Measurements from ENCODE around the gene LDLRAD3. TPM values are rescaled to one million over a fixed set of nuclear protein-coding genes. Genes with fewer than 3 reads are reported as not detected.

The LDLRAD3 gene
- total RNA-seq, 1 donor: 3.1 TPM

DNA sequence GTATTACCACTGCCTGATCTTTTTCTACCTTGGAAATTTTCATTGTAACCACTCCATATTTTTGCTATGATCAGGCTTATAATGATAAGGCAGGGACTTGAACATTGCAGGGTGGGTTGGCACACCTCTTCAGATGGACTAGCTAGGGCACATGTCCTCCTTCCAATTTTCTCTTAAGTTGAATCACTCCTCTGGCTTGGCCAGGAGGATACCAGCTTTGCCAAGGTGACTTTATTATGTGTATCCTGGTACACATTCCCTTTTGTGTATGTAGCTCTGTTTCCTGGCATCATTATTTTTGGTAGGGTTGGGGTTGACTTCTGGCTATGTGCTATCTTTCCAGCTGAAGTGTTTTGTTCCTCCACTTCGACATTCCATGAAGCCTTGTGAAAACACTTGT, 8.5 kb upstream of the LDLRAD3 start:
- Histone ChIP-seq H3K4me1 (ENCODE audit: insufficient read depth, low read length) (peaks cover 34% of the 10 kb centered on the region), H3K27me3 (ENCODE audit: insufficient read depth, low read length) (no peaks in the 10 kb centered on the region), H3K9me3 (ENCODE audit: low read depth, low read length) (no peaks in the 10 kb centered on the region), H3K4me3 (ENCODE audit: low read length) (no peak overlapping the region)

- Histone ChIP-seq H3K9me3 (ENCODE audit: low read depth, low read length) (no peaks in the 10 kb centered on the region), H3K4me3 (ENCODE audit: low read length) (no peak overlapping the region), H3K4me1 (ENCODE audit: insufficient read depth, low read length) (peaks cover 25% of the 10 kb centered on the region), H3K27me3 (ENCODE audit: insufficient read depth, low read length) (peaks cover 6% of the 10 kb centered on the region)
These were observed 6.8 kb upstream of the LDLRAD3 start for GRCh38 chr11:35937111-35937510.

GRCh38 chr11:35937700-35938099, 6.2 kb upstream of the LDLRAD3 start:
- Histone ChIP-seq H3K27me3 (ENCODE audit: insufficient read depth, low read length) (peaks cover 9% of the 10 kb centered on the region), H3K9me3 (ENCODE audit: low read depth, low read length) (no peaks in the 10 kb centered on the region), H3K4me3 (ENCODE audit: low read length) (no peak overlapping the region), H3K4me1 (ENCODE audit: insufficient read depth, low read length) (peaks cover 20% of the 10 kb centered on the region)

GRCh38 chr11:35938231-35938630, 5.6 kb upstream of the LDLRAD3 start:
- H3K4me1 ChIP-seq (ENCODE audit: insufficient read depth, low read length): peaks cover 20% of the 10 kb centered on the region
- H3K9me3 ChIP-seq (ENCODE audit: low read depth, low read length): no peaks in the 10 kb centered on the region
- H3K27me3 ChIP-seq (ENCODE audit: insufficient read depth, low read length): peaks cover 15% of the 10 kb centered on the region
- no peak overlapping the region for H3K4me3 ChIP-seq (ENCODE audit: low read length)

DNA sequence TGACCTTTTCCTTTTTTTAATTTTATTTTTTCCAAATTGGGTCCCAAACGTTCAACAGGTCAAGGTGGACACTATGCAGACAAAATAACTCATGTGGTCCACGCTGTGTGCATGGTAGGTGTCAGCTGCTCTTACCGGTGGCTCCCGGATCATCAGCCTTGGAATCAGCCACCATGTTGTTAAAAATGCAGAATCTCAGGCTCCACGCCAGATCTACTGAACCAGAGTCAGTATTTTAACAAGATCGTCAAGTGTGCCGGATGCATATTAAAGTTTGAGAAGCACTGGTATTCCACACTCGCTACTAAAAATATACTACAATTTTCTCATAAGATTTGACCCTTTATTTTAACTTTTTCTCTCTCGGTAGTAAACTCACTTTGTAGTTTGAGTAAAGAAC, 553 bp upstream of the LDLRAD3 start:
- H3K4me3 ChIP-seq (ENCODE audit: low read length): peak overlapping the region; percentile 35
- peaks cover 19% of the 10 kb centered on the region for H3K27me3 ChIP-seq (ENCODE audit: insufficient read depth, low read length)
- H3K4me1 ChIP-seq (ENCODE audit: insufficient read depth, low read length): peaks cover 21% of the 10 kb centered on the region
- no peaks in the 10 kb centered on the region for H3K9me3 ChIP-seq (ENCODE audit: low read depth, low read length)

- Histone ChIP-seq H3K9me3 (ENCODE audit: low read depth, low read length) (no peaks in the 10 kb centered on the region), H3K4me1 (ENCODE audit: insufficient read depth, low read length) (peaks cover 21% of the 10 kb centered on the region), H3K4me3 (ENCODE audit: low read length) (peak overlapping the region; percentile 37), H3K27me3 (ENCODE audit: insufficient read depth, low read length) (peaks cover 19% of the 10 kb centered on the region)
These were observed 758 bp downstream of the LDLRAD3 start for GRCh38 chr11:35944503-35945136.

DNA sequence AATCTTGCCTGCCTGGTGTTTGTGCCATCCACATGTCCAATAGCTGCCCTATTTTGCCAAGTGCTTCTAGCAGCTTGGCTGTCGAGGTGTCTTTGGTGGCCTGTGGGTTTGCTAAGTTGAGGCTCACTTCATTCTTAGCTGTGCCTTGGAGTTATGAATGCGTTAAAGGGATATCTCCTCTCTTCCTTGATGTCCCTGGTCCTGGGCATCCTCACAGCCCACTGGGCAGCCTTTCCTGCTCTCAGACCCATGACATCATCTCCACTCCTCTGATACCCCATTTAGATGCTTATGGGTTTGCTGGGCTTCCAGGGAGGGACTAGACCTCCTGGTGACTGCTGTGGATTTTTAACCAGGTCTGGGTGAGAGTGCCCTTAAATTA, 1.3 kb downstream of the LDLRAD3 start:
- H3K4me3 ChIP-seq (ENCODE audit: low read length): no peak overlapping the region
- no peaks in the 10 kb centered on the region for H3K9me3 ChIP-seq (ENCODE audit: low read depth, low read length)
- peaks cover 21% of the 10 kb centered on the region for H3K4me1 ChIP-seq (ENCODE audit: insufficient read depth, low read length)
- H3K27me3 ChIP-seq (ENCODE audit: insufficient read depth, low read length): peaks cover 19% of the 10 kb centered on the region

- peaks cover 21% of the 10 kb centered on the region for H3K4me1 ChIP-seq (ENCODE audit: insufficient read depth, low read length)
- no peak overlapping the region for H3K4me3 ChIP-seq (ENCODE audit: low read length)
- no peaks in the 10 kb centered on the region for H3K9me3 ChIP-seq (ENCODE audit: low read depth, low read length)
- peaks cover 15% of the 10 kb centered on the region for H3K27me3 ChIP-seq (ENCODE audit: insufficient read depth, low read length)
These were observed 2.9 kb downstream of the LDLRAD3 start for GRCh38 chr11:35946766-35947165.

GRCh38 chr11:35947437-35947836, 3.6 kb downstream of the LDLRAD3 start:
- Histone ChIP-seq H3K4me1 (ENCODE audit: insufficient read depth, low read length) (peaks cover 21% of the 10 kb centered on the region), H3K9me3 (ENCODE audit: low read depth, low read length) (no peaks in the 10 kb centered on the region), H3K27me3 (ENCODE audit: insufficient read depth, low read length) (peaks cover 10% of the 10 kb centered on the region), H3K4me3 (ENCODE audit: low read length) (no peak overlapping the region)

DNA sequence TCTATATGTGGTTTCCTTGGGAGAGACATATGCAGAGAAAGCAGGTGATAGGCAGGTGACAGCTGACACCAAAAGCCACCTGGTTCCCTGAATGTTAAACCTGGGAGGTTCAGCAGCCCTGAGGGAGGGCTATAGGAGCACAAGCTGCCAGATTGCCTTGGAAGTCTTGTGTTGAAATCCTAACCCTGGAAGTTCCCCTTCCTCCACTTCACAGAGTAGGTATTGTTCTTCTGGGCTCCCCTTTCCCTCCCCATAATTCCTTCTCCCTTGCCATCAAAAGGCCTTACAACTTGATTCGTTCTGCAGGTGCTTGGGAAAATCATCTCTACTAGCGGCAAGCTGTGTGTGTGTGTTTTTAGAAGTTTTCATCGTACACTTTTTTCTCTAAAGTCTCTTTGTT, 5.4 kb downstream of the LDLRAD3 start:
- Histone ChIP-seq H3K27me3 (ENCODE audit: insufficient read depth, low read length) (no peaks in the 10 kb centered on the region), H3K4me1 (ENCODE audit: insufficient read depth, low read length) (peaks cover 13% of the 10 kb centered on the region), H3K4me3 (ENCODE audit: low read length) (no peak overlapping the region), H3K9me3 (ENCODE audit: low read depth, low read length) (no peaks in the 10 kb centered on the region)

GRCh38 chr11:35950082-35950481, 6.2 kb downstream of the LDLRAD3 start:
- peaks cover 5% of the 10 kb centered on the region for H3K4me1 ChIP-seq (ENCODE audit: insufficient read depth, low read length)
- H3K9me3 ChIP-seq (ENCODE audit: low read depth, low read length): no peaks in the 10 kb centered on the region
- H3K4me3 ChIP-seq (ENCODE audit: low read length): no peak overlapping the region
- no peaks in the 10 kb centered on the region for H3K27me3 ChIP-seq (ENCODE audit: insufficient read depth, low read length)

DNA sequence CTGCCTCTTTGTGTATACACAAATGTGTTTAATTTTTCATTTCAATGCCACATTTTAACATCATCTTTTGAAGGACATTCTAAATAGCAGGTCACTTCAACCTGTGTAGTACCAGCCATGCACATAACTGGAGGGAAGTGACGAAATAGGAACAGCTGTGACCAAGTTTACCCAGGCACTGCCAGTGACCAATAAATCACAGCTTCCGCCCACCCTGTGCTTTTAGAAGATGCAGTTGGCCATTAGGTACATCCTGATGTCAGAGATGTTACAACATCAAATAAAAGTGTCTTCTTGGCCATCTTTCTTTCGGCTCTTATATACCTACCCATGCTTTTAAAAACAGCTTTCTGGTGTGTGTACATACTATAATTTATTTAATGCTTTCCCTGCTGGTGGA, 7.8 kb downstream of the LDLRAD3 start:
- Histone ChIP-seq H3K4me3 (ENCODE audit: low read length) (no peak overlapping the region), H3K27me3 (ENCODE audit: insufficient read depth, low read length) (no peaks in the 10 kb centered on the region), H3K9me3 (ENCODE audit: low read depth, low read length) (no peaks in the 10 kb centered on the region), H3K4me1 (ENCODE audit: insufficient read depth, low read length) (no peaks in the 10 kb centered on the region)

GRCh38 chr11:35953081-35953760, 9.4 kb downstream of the LDLRAD3 start:
- Histone ChIP-seq H3K9me3 (ENCODE audit: low read depth, low read length) (no peaks in the 10 kb centered on the region), H3K4me3 (ENCODE audit: low read length) (no peak overlapping the region), H3K27me3 (ENCODE audit: insufficient read depth, low read length) (no peaks in the 10 kb centered on the region), H3K4me1 (ENCODE audit: insufficient read depth, low read length) (no peaks in the 10 kb centered on the region)

GRCh38 chr11:35954205-35954604, 10.3 kb downstream of the LDLRAD3 start:
- no peaks in the 10 kb centered on the region for H3K4me1 ChIP-seq (ENCODE audit: insufficient read depth, low read length)
- H3K9me3 ChIP-seq (ENCODE audit: low read depth, low read length): no peaks in the 10 kb centered on the region
- no peaks in the 10 kb centered on the region for H3K27me3 ChIP-seq (ENCODE audit: insufficient read depth, low read length)
- no peak overlapping the region for H3K4me3 ChIP-seq (ENCODE audit: low read length)

DNA sequence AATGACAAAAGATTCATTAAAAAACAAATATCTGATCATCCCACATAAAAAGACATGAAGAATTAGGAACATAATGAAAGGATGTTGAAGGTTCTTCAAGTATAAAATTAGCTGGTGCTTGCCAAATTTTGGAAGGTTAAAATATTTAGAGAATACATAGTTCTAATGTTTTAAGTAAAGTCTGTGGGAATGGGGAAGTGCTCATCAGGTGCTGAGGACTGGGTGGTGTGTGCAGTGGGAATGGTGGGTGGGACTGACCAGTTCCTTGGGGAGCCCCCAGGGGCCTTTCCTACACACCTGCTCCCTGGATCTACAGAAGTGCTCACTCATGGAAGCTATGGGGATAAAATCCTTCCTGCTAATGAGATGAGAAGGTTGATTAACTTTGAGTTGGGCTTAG, 11.8 kb downstream of the LDLRAD3 start:
- Histone ChIP-seq H3K27me3 (ENCODE audit: insufficient read depth, low read length) (no peaks in the 10 kb centered on the region), H3K4me1 (ENCODE audit: insufficient read depth, low read length) (no peaks in the 10 kb centered on the region), H3K9me3 (ENCODE audit: low read depth, low read length) (no peaks in the 10 kb centered on the region), H3K4me3 (ENCODE audit: low read length) (no peak overlapping the region)

All from mononuclear cell (primary cell).